Hepatocyte (in vitro differentiated cells): ENCODE measurements around the gene DDX41. TPM values are rescaled to one million over a fixed set of nuclear protein-coding genes. Genes with fewer than 3 reads are reported as not detected.

Experiments used
- DNase-seq: peaks from one replicate; pipeline ENCODE4 v3.0.0-alpha.2; 2016; ENCODE audit warnings: low spot score
- H2AFZ ChIP-seq: fragments of 200-600 bp; sonication (generic); 2 replicates; pipeline ENCODE4 v1.6.0; 2016; ENCODE audit warnings: antibody characterized with exemption, mild to moderate bottlenecking
- H3K27ac ChIP-seq: fragments of 200-600 bp; sonication (generic); 2 replicates; pipeline ENCODE4 v1.5.1; 2016; ENCODE audit warnings: mild to moderate bottlenecking
- H3K27me3 ChIP-seq: fragments of 200-600 bp; sonication (generic); 2 replicates; pipeline ENCODE4 v1.6.1; 2016
- H3K36me3 ChIP-seq: fragments of 200-600 bp; sonication (generic); replicated peaks from 2 replicates; pipeline ENCODE4 v1.5.1; 2016; ENCODE audit warnings: low read depth; ENCODE audit not compliant: insufficient read depth
- H3K4me1 ChIP-seq: fragments of 200-600 bp; sonication (generic); 2 replicates; pipeline ENCODE4 v1.5.1; 2016; ENCODE audit warnings: mild to moderate bottlenecking, moderate library complexity; ENCODE audit not compliant: insufficient read depth
- H3K4me2 ChIP-seq: fragments of 200-600 bp; sonication (generic); 2 replicates; pipeline ENCODE4 v1.6.0; 2016
- H3K4me3 ChIP-seq: fragments of 200-600 bp; sonication (generic); 2 replicates; pipeline ENCODE4 v1.5.1; 2016; ENCODE audit warnings: mild to moderate bottlenecking
- H3K79me2 ChIP-seq: fragments of 200-600 bp; sonication (generic); 2 replicates; pipeline ENCODE4 v1.6.0; 2017; ENCODE audit warnings: mild to moderate bottlenecking
- H3K9me2 ChIP-seq: fragments of 200-600 bp; sonication (generic); replicated peaks from 2 replicates; pipeline ENCODE4 v1.6.0; 2017; ENCODE audit warnings: mild to moderate bottlenecking; ENCODE audit not compliant: insufficient read depth
- H3K9me3 ChIP-seq: fragments of 200-600 bp; sonication (generic); 2 replicates; pipeline ENCODE4 v1.5.1; 2016; ENCODE audit warnings: low read depth, mild to moderate bottlenecking
- H4K20me1 ChIP-seq: fragments of 200-600 bp; sonication (generic); 2 replicates; pipeline ENCODE4 v1.6.0; 2016; ENCODE audit warnings: mild to moderate bottlenecking; ENCODE audit not compliant: insufficient read depth, poor library complexity, severe bottlenecking
- CTCF ChIP-seq: fragments of 200-600 bp; sonication (generic); IDR thresholded peaks from 2 replicates; pipeline ENCODE4 v1.5.1; 2016; ENCODE audit warnings: antibody characterized with exemption, mild to moderate bottlenecking; ENCODE audit not compliant: poor library complexity
- EZH2 ChIP-seq: fragments of 200-600 bp; sonication (generic); IDR thresholded peaks from 2 replicates; pipeline ENCODE4 v1.6.1; 2016; ENCODE audit warnings: antibody characterized with exemption, mild to moderate bottlenecking, borderline replicate concordance
- EZH2phosphoT487 ChIP-seq: fragments of 200-600 bp; sonication (generic); IDR thresholded peaks from one replicate; pipeline ENCODE4 v1.6.1; 2018; ENCODE audit warnings: antibody characterized with exemption, mild to moderate bottlenecking, low read depth, moderate library complexity; ENCODE audit not compliant: unreplicated experiment, severe bottlenecking
- WGBS: methylation state at CpG from one replicate; pipeline ENCODE4 v1.1.6; 2016; ENCODE audit warnings: low lambda C conversion rate; ENCODE audit errors: missing lambda C conversion rate; 5-methylcytosine and 5-hydroxymethylcytosine counted together
- polyA plus RNA-seq: library from polyadenylated mRNA; unstranded; fragments of >200 nt; fragmentation: Nextera tagmentation; extraction: Ambion mirVana; gene quantifications from 2 replicates; pipeline ENCODE4 v1.2.1, GENCODE V29; 2016
- total RNA-seq: library from RNA; depleted of rRNA; stranded (reverse); fragments of >200 nt; gene quantifications from 2 replicates; pipeline ENCODE4 v1.2.3, GENCODE V29; 2014

Gene DDX41
- total and polyA plus RNA-seq, 2 experiments from 2014 or later, result 45.0 to 50.7 TPM

DNA sequence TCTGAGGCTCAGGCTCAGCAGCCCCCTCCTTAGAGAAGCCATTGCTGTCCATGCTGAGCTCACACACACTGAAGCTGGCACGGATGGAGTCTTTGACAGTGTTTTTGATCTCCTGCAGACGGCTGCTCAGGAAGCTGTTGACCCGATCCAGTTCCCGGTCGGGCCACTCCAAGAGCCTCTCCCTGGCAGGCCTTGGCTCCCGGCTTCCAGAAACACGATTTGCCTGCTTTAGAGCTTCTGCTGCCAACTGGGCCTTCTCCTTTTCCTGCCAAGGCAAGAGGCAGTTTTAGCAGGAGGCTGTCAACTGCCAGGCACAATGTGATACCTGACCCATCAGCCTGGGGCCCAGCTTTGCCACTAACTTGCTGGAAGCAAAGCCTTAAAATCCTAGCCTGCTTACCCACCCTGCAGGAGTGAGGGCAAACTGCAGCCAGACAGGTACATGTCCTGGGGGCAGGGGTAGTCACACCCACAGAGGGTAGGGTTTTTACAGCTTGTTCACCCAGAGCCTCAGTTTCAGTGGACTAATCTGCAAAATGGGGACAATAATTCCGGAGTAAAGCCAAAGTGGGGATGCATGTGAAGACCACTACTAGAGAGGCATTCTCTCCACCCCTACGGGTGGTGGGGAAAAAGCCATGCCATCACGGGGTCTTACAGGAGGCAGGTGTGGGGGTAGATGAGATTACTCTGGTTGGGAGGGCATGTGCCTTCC is 8.3 kb upstream of the DDX41 start:
- TF ChIP-seq EZH2phosphoT487 (no peak), EZH2 (no peak), CTCF (no peak)
- H3K27ac ChIP-seq, result no peak overlapping the region
- 94% methylated on average over 10 of the region's 10 CpGs for WGBS
- H3K27me3 ChIP-seq, result no peaks in the 10 kb centered on the region
- H3K9me3 ChIP-seq, result no peaks in the 10 kb centered on the region
- H3K79me2 ChIP-seq, result no peaks in the 10 kb centered on the region
- no peaks in the 10 kb centered on the region for H4K20me1 ChIP-seq
- H3K4me1 ChIP-seq, result no peaks in the 10 kb centered on the region
- H3K9me2 ChIP-seq, result no peaks in the 10 kb centered on the region
- H3K36me3 ChIP-seq, result no peaks in the 10 kb centered on the region
- H3K4me2 ChIP-seq, result no peak overlapping the region
- H3K4me3 ChIP-seq, result no peak overlapping the region
- no peak overlapping the region for H2AFZ ChIP-seq
- no peak for DNase-seq

DNA sequence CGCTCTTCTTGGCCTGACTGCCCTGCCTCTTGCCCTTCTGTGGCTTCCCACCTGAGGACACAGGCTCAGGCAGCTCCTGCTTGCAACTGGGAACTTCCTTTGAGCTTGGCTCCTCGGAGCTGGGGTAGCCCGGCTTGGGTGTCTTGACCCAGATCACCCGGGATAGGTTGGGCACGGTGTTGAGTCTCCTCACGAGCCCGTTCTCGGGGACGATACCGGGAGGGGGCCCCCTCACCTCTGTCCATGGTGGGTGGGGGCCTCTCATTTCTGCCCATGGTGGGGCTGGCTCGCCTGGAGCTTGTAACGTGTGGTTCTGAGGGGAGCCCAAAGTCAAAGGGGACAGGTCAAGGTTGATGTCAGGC is 7.8 kb upstream of the DDX41 start:
- Histone ChIP-seq H3K27ac (no peak overlapping the region), H3K4me1 (no peaks in the 10 kb centered on the region), H3K4me3 (no peak overlapping the region), H3K79me2 (peaks cover 2% of the 10 kb centered on the region), H3K9me3 (no peaks in the 10 kb centered on the region), H3K9me2 (no peaks in the 10 kb centered on the region), H3K36me3 (no peaks in the 10 kb centered on the region), H3K27me3 (no peaks in the 10 kb centered on the region), H3K4me2 (no peak overlapping the region), H4K20me1 (no peaks in the 10 kb centered on the region), H2AFZ (no peak overlapping the region)
- TF ChIP-seq EZH2 (no peak), EZH2phosphoT487 (no peak), CTCF (no peak)
- DNase-seq, result no peak
- WGBS, result 96% methylated on average over 11 of the region's 12 CpGs

GRCh38 chr5:177523711-177524538 is 7.2 kb upstream of the DDX41 start:
- Histone ChIP-seq H3K27ac (no peak overlapping the region), H2AFZ (no peak overlapping the region), H3K9me3 (no peaks in the 10 kb centered on the region), H4K20me1 (no peaks in the 10 kb centered on the region), H3K4me1 (no peaks in the 10 kb centered on the region), H3K36me3 (no peaks in the 10 kb centered on the region), H3K4me3 (no peak overlapping the region), H3K27me3 (no peaks in the 10 kb centered on the region), H3K79me2 (peaks cover 6% of the 10 kb centered on the region), H3K4me2 (no peak overlapping the region), H3K9me2 (no peaks in the 10 kb centered on the region)
- over 99% methylated on average over 17 of the region's 19 CpGs for WGBS
- DNase-seq, result no peak
- no peak for TF ChIP-seq EZH2
- TF ChIP-seq EZH2phosphoT487, result no peak
- TF ChIP-seq CTCF, result no peak
